SU-DHL-6 (cell line): ENCODE data around the gene TMEM47.

ENCODE experiments used
- H2AFZ ChIP-seq: fragments of 200-600 bp; sonication (generic); 2 replicates; pipeline ENCODE4 v1.6.1; 2014; ENCODE audit warnings: low read depth, mild to moderate bottlenecking, moderate library complexity, mixed read lengths, antibody characterized with exemption, low read length; ENCODE audit not compliant: severe bottlenecking
- H3F3A ChIP-seq: fragments of 200-600 bp; shearing (Covaris generic); 2 replicates; pipeline ENCODE4 v1.6.0; 2016; ENCODE audit warnings: antibody characterized with exemption, mild to moderate bottlenecking; ENCODE audit not compliant: insufficient read depth
- H3K27ac ChIP-seq: fragments of 200-600 bp; sonication (generic); 2 replicates; pipeline ENCODE4 v1.5.1; 2016; ENCODE audit warnings: low read depth, mild to moderate bottlenecking, low read length, moderate library complexity, mixed read lengths
- H3K27me3 ChIP-seq: fragments of 200-600 bp; sonication (generic), shearing (Covaris generic); 2 replicates; pipeline ENCODE4 v1.6.0; 2014; ENCODE audit warnings: mild to moderate bottlenecking, low read length
- H3K36me3 ChIP-seq: fragments of 200-600 bp; sonication (generic); 2 replicates; pipeline ENCODE4 v1.6.1; 2014; ENCODE audit warnings: mild to moderate bottlenecking, low read length, mixed read lengths
- H3K4me2 ChIP-seq: fragments of 300-600, 200-600 bp; shearing (Covaris generic), sonication (generic); 2 replicates; pipeline ENCODE4 v1.6.0; 2014; ENCODE audit warnings: low read length, low read depth, mild to moderate bottlenecking; ENCODE audit not compliant: poor library complexity, severe bottlenecking
- H3K4me3 ChIP-seq: fragments of 200-600 bp; sonication (generic); 2 replicates; pipeline ENCODE4 v1.5.1; 2014; ENCODE audit warnings: antibody characterized with exemption, low read length, mild to moderate bottlenecking, mixed read lengths; ENCODE audit not compliant: insufficient read depth, poor library complexity, severe bottlenecking
- H3K79me2 ChIP-seq: fragments of 200-600 bp; sonication (generic); 2 replicates; pipeline ENCODE4 v1.6.1; 2014; ENCODE audit warnings: mild to moderate bottlenecking, low read length, moderate library complexity; ENCODE audit not compliant: insufficient read depth
- H3K9ac ChIP-seq: fragments of 200-600 bp; sonication (generic); 2 replicates; pipeline ENCODE4 v1.7.0; 2014; ENCODE audit warnings: mild to moderate bottlenecking, low read length
- H3K9me2 ChIP-seq: fragments of 200-600 bp; sonication (generic); replicated peaks from 2 replicates; pipeline ENCODE4 v1.6.1; 2014; ENCODE audit warnings: low read length; ENCODE audit not compliant: insufficient read depth
- H3K9me3 ChIP-seq: fragments of 200-600 bp; sonication (generic); 2 replicates; pipeline ENCODE4 v1.6.1; 2014; ENCODE audit warnings: low read length, mixed read lengths; ENCODE audit not compliant: insufficient read depth
- H4K20me1 ChIP-seq: fragments of 200-600 bp; sonication (generic); 2 replicates; pipeline ENCODE4 v1.6.1; 2014; ENCODE audit warnings: low read depth, mild to moderate bottlenecking, antibody characterized with exemption, low read length, moderate library complexity, mixed read lengths
- CTCF ChIP-seq: fragments of 200-600 bp; sonication (generic); IDR thresholded peaks from one replicate; pipeline ENCODE4 v1.5.1; 2017; ENCODE audit warnings: antibody characterized with exemption, mild to moderate bottlenecking, low read length, moderate library complexity; ENCODE audit not compliant: insufficient read depth, poor library complexity, severe bottlenecking
- EZH2phosphoT487 ChIP-seq: fragments of 200-600 bp; sonication (generic), shearing (Covaris generic); conservative IDR thresholded peaks from 2 replicates; pipeline ENCODE4 v1.6.1; 2018; ENCODE audit warnings: mild to moderate bottlenecking, antibody characterized with exemption, low read length, moderate library complexity, mixed read lengths

TMEM47 gene

GRCh38 chrX:34619920-34620319 is 37.2 kb downstream of the TMEM47 start:
- Histone ChIP-seq H3K27ac (no peak overlapping the region), H3K4me2 (no peak overlapping the region), H3K27me3 (no peaks in the 10 kb centered on the region), H3F3A (no peaks in the 10 kb centered on the region), H3K4me3 (no peak overlapping the region), H3K36me3 (no peaks in the 10 kb centered on the region), H3K9ac (no peak overlapping the region), H3K79me2 (no peaks in the 10 kb centered on the region), H3K9me3 (no peaks in the 10 kb centered on the region), H4K20me1 (no peaks in the 10 kb centered on the region), H2AFZ (no peak overlapping the region), H3K9me2 (no peaks in the 10 kb centered on the region)
- TF ChIP-seq CTCF (no peak), EZH2phosphoT487 (no peak)

GRCh38 chrX:34612036-34612435 is 45.0 kb downstream of the TMEM47 start:
- H3K4me2 ChIP-seq = no peak overlapping the region
- no peaks in the 10 kb centered on the region for H3K9me2 ChIP-seq
- H3K36me3 ChIP-seq = no peaks in the 10 kb centered on the region
- TF ChIP-seq CTCF = no peak
- no peak for TF ChIP-seq EZH2phosphoT487
- no peak overlapping the region for H3K4me3 ChIP-seq
- no peak overlapping the region for H2AFZ ChIP-seq
- H3K9me3 ChIP-seq = no peaks in the 10 kb centered on the region
- no peak overlapping the region for H3K9ac ChIP-seq
- no peaks in the 10 kb centered on the region for H3K27me3 ChIP-seq
- no peaks in the 10 kb centered on the region for H4K20me1 ChIP-seq
- no peaks in the 10 kb centered on the region for H3F3A ChIP-seq
- no peaks in the 10 kb centered on the region for H3K79me2 ChIP-seq
- H3K27ac ChIP-seq = no peak overlapping the region

GRCh38 chrX:34598362-34598761 is 58.7 kb downstream of the TMEM47 start:
- H2AFZ ChIP-seq = no peak overlapping the region
- no peaks in the 10 kb centered on the region for H3K79me2 ChIP-seq
- H3K4me2 ChIP-seq = no peak overlapping the region
- no peak overlapping the region for H3K27ac ChIP-seq
- no peak overlapping the region for H3K9ac ChIP-seq
- TF ChIP-seq CTCF (no peak), EZH2phosphoT487 (no peak)
- H3K9me3 ChIP-seq = no peaks in the 10 kb centered on the region
- H3F3A ChIP-seq = no peaks in the 10 kb centered on the region
- no peaks in the 10 kb centered on the region for H3K27me3 ChIP-seq
- H3K9me2 ChIP-seq = no peaks in the 10 kb centered on the region
- no peaks in the 10 kb centered on the region for H3K36me3 ChIP-seq
- H4K20me1 ChIP-seq = no peaks in the 10 kb centered on the region
- no peak overlapping the region for H3K4me3 ChIP-seq

GRCh38 chrX:34586936-34587335 is 70.1 kb downstream of the TMEM47 start:
- Histone ChIP-seq H3K4me2 (no peak overlapping the region), H2AFZ (no peak overlapping the region), H3K9me3 (no peaks in the 10 kb centered on the region), H4K20me1 (no peaks in the 10 kb centered on the region), H3K27ac (no peak overlapping the region), H3K9me2 (no peaks in the 10 kb centered on the region), H3K27me3 (no peaks in the 10 kb centered on the region), H3F3A (no peaks in the 10 kb centered on the region), H3K9ac (no peak overlapping the region), H3K4me3 (no peak overlapping the region), H3K36me3 (no peaks in the 10 kb centered on the region), H3K79me2 (no peaks in the 10 kb centered on the region)
- no peak for TF ChIP-seq EZH2phosphoT487
